Superior temporal gyrus (tissue), 1 donor: ENCODE results near the gene ORAI2.
"Not testable (repeated sequence)": the region's sequence is repeated elsewhere in the genome, so short reads cannot be mapped to it uniquely, and the experiment has no call there.

Source experiments
- DNase-seq: peaks from one replicate; pipeline ENCODE4 v3.0.0-alpha.2; 2016; ENCODE audit errors: extremely low spot score

The ORAI2 gene

DNA sequence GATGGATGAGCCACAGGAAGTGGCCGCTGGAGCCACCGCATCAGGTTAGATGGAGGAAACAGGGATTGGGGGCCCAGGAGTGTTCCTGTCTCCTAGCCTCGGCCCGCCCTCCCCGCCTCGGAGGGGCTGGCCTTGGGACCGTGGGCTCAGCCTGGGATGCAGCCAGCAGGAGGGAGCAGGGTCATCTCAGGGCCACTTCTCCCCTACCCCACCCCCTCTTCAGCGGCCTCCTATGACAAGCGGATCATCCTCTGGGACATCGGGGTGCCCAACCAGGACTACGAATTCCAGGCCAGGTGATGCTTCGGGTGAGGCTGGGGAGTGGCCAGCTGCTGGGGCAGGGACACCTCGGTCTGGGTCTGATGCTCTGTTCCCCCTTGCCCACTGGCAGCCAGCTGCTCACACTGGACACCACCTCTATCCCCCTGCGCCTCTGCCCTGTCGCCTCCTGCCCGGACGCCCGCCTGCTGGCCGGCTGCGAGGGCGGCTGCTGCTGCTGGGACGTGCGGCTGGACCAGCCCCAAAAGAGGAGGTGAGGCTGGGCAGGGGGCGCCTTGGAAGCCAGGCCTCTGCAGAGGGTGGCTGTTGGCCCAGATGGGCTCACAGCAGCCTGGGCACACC lies 36.1 kb downstream of the ORAI2 start:
- no peak for DNase-seq

DNA sequence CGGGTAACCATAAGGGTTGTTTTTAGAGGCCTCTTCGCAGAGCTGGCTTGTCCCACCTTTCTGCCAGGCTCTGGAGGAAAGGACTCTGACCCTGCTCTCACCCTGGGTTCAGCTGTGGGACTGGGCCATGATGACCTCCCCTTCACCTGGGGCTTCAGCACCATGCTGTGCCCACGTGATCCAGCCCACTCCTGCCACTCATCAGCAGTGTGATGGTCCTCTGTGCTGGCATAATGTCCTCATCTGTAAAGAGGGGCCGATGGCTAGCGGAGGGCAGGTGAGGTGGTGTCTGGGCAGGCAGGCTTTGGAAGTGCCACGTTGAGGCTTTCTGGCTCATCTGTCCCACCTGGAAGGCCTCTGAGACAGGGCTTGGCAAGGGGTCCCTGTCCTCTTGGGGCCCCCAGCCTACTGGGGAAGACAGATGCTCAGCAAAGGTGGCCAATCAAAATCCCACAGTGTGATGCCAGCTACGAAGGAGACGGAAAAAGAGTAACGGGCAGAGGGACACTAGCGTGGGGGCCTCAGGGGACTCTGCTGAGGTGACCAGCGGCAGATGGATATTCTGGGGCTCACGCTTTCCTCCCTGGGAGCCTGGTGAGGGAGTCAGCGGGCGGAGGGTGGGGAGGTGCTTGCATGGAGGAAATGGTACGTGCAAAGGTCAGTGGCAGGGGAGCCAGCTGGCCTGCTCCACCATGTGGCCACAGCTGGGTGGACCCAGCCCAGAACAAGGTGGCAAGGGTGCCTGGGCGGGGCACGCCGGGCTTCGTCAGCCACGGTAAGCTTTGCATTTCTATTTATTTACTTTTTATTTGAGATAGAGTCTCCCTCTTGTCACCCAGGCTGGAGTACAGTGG lies 36.8 kb downstream of the ORAI2 start:
- DNase-seq: no peak

DNA sequence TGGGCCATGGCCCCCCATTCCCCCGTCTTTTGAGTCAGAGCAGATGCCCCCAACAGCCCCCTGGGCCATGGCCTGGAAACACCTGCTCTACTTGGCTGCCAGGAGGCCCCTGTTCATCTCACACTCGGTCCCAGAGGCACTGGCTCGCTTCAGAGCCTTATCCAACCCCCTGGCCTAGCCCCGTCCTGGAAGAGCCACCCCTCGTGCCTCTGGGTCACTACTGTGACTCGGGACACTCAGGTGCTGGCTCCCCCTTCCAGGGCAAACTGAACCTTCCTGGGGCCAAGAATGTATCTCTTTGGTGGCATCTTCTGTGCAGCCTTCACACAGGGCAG lies 38.4 kb downstream of the ORAI2 start:
- DNase-seq: no peak

DNA sequence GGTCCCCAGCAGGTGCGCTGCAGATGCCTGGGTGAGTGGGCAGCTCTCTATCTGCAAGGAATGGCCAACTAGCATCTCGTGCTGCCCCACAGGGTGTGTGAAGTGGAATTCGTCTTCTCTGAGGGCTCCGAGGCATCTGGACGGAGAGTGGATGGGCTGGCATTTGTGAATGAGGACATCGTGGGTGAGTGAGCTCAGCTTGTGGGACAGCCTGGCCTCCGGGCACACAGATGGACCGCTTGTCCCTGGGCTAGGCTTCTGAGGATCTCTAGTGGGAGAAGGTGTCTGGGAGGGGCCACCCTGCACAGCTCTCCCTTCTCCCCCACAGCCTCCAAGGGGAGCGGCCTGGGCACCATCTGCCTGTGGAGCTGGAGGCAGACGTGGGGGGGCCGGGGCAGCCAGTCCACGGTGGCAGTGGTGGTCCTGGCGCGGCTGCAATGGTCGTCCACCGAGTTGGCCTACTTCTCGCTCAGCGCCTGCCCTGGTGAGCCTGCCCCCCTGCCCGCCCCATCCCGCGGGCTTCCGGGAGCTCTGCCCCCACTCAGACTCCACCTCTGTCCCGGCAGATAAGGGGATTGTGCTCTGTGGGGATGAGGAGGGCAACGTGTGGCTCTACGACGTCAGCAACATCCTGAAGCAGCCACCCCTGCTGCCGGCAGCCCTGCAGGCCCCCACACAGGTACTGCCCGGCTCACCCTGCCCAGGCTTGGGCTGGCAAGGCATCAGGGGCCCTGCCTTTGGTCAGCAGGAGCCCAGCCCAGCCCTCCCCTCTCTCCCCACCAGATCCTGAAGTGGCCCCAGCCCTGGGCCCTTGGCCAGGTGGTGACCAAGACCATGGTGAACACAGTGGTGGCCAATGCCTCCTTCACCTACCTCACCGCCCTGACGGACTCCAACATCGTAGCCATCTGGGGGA lies 39.0 kb downstream of the ORAI2 start:
- no peak for DNase-seq

DNA sequence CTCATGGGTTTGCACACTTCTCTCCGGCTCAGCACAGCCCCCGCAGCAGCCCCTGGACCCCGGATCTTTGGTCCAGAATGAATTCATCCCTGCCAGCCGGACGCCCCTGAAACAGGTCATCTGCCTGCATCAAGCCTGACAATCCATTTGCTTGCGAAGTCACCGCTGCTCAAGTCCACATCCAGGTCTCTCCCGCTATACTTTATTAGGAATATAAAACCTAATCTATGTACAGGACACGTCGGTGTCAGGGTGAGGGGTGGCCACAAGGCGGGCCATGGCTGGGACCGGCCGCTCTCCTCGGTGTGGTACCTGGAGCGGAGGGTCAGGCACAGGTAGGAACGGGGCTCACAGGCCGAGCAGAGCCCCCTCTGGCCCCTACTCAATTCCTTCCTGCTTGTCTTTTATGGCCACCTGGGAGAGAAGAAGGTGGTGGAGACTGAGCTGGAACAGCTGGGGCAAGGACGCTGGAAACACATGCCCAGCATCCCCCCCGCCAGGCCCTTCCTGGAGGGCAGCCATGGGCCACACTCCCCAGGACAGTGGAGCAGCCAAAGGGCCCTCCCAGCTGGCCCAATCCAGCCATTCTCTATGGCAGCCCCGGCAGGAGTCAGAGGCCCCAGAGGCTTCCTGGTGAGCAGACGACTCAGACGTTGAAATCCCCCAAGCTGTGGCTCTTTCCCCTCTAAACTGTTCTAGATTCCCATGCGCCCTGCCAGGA lies 40.1 kb downstream of the ORAI2 start:
- DNase-seq: no peak

DNA sequence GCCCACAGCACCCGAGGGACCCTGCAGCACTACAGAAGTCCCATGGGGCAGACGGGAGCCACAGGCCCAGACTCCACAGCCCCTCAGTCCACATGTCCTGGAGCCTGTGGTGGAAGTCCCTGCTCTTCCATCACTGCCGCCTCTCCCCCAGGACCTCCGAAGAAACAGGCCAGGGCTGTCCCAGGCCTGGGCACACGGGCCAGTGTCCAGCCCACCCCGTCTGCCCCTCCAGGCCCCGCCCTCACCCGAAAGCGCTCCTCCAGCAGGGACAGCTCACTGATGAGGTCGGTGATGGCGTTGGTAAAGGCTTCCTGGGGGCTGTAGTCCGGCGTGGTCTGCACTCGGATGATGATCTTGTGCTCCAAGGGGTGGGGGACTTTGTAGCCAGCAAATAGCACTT lies 40.7 kb downstream of the ORAI2 start:
- DNase-seq: not testable (repeated sequence)

DNA sequence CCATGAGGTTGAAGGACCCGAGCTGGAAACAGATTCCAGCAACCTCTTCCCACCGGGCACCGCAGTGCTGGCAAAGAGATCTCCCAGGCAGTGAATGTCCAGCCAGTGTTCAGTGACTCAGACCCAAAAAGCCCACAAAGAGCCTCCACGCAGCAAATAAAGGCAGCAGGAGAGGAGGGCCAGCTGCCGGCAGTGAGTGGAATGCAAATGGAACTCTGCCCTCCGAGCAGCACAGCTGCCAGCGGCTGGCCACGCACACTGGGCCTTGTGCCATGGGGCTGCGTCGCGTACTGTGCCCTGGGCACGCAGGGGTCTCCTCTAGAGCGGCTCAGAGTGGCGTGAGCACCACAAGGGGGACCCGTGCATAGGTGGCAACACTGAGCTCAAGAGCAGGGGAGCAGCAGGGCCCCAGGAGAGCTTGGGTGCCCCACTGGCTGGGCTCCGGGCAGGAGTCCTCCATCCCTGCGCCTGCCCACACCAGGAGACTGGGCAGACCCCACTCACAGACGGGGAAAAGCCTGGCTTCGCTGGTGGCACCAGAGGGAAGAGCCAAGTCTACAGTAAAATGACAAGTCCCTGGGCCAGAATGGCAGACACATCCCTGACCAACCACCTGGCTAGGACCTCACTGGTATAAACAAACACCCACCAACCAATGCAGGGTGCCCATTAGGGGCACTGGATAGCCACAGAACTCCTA lies 41.5 kb downstream of the ORAI2 start:
- not testable (repeated sequence) for DNase-seq

DNA sequence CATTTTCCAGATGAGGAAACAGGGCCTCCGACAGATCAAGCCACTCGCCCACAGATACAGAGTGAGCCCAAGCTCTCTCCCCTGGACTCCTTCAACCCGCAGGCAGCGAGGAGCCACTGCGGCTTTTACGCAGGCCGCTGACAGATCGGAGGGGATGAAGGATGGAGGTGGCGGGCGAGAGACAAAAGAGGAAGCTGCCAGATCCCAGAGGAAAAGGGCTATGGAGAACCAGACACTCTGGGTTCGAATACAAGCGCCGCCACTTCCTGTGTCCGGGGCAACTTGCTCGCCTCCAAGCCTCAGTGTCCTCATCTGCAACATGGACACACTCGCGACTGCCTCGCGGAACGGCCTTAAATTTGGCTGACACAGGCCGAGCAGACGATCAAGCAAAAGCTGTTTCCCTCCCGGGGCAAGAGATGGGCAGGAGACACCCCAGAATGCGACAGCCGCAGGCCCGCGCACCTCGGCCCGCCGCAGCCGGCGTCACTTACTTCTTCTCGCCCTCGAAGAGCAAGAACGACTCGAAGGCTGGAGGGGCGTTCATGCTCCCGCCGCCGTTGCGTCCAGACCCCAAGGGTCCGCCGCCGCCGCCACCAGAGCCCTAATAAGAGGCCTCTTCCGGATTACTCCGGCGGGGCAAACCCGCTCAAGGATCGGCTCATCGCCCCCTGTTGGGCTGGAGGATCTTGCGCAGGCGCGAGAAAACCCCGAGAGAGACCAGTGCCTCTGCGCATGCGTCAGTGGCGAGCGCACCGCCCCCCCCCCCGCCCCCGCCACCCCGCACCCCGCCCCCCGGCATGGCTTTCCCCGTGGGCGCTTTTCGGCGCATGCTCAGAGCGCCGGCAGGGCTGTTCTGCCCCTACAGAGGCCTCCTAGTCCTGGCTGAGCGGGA lies 45.2 kb downstream of the ORAI2 start, which contains the start of gene POLR2J:
Gene POLR2J, minus strand, starts transcription at position 609 of the 895 bp plus-strand sequence. Its CDS starts 62 bp downstream, at position 547.
- not testable (repeated sequence) for DNase-seq

DNA sequence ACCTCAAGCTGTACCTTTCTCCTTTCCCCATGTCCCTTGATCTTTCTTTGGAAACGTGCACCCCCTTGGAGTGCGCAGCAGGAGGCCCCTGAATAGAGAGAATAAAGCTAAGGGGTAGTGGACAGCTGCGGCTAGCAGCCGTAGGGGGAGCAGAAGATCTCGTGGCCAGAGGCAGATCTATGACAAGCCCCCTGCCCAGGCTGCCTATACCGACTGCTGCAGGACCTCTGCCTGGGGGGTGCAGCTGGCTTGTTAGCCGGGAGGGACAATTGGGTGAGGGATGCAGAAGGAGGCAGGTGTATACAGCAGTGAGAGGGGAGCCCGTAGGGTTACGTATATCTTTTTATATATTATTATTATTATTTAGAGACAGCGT lies 45.8 kb downstream of the ORAI2 start:
- not testable (repeated sequence) for DNase-seq

DNA sequence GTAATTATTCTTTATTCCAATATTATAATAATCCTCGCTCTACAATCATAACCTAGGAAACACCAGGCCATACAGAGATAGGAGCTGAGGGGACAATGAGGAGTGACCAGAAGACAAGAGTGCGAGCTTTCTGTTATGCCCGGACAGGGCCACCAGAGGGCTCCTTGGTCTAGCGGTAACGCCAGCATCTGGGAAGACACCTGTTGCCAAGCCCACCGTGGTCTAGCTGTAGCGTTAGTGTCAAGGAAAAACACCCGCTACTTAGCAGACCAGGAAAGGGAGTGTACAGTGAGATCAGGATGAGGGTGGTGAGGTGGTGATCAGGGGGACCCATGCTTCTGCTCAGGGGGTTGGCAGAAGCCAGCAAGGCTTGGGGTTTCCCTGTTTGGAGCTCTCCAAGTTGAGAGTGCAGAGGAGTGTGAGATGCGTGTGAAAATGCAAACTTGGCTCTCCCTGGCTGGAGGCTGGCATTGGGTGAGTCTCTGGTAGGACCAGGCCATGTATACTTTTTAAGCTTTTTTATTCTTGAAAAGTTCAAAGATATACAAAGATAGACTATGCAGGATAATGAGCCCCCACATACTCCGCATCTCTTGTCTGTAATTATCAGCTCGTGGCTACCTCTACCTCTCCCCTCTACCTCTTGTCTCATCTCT lies 46.7 kb downstream of the ORAI2 start:
- not testable (repeated sequence) for DNase-seq

DNA sequence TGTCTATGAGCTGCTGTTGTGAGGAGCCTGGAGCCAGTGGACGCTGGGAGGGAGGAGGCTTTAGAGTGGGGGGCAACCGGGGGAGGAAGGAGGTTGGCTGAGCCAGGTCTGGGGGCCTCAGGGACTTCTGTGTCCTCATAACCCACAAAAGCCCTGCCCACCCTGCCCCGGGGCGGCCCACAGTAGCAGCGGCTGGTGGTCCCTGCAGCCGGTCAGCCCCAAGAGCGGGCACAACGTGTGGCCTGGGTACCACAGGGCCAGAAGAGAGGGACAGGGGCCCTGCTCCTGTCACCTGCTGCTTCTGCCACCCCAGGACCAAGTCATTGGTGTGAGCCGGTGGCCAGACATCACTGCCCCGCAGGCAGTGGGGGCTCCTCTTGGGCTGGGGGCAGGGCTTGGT lies 48.6 kb downstream of the ORAI2 start:
- not testable (repeated sequence) for DNase-seq

DNA sequence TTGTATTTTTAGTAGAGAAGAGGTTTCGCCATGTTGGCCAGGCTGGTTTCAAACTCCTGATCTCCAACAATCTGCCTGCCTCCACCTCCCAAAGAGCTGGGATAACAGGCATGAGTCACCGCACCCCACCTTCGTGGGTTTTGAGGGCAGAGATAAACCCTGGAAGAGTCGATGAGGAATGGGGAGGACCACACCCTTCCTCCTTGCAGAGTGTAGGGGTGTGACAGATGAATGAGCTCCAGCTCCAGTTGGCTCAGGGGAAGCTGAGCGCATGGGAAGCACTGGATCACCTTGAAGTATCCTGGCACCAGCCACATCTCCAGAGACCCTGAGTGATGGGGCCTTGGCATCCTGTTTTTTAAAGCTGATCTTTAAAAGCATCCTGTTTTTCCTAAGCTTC lies 50.9 kb downstream of the ORAI2 start:
- DNase-seq: not testable (repeated sequence)

DNA sequence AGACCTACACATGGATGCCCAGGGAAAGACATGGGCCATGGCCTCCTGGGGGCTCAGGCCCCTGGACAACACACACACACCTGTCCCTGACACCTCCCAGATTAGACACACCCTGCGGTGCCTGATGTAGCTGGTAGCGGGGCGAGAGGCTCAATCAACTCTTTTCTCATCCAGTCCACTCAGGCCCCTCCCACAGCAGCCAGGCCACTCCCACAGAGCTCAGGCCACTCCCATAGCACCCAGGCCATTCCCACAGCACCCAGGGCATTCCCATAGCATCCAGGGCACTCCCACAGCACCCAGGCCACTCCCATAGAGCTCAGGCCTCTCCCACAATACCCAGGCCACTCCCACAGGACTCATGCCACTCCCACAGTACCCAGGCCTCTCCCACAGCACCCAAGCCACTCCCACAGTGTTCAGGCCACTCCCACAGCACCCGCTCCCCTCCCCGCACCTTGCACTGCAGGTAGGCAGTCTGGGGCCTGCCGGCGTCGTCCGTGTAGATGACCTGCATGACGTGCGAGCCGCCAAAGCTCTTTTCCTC lies 57.2 kb downstream of the ORAI2 start:
- DNase-seq: not testable (repeated sequence)

DNA sequence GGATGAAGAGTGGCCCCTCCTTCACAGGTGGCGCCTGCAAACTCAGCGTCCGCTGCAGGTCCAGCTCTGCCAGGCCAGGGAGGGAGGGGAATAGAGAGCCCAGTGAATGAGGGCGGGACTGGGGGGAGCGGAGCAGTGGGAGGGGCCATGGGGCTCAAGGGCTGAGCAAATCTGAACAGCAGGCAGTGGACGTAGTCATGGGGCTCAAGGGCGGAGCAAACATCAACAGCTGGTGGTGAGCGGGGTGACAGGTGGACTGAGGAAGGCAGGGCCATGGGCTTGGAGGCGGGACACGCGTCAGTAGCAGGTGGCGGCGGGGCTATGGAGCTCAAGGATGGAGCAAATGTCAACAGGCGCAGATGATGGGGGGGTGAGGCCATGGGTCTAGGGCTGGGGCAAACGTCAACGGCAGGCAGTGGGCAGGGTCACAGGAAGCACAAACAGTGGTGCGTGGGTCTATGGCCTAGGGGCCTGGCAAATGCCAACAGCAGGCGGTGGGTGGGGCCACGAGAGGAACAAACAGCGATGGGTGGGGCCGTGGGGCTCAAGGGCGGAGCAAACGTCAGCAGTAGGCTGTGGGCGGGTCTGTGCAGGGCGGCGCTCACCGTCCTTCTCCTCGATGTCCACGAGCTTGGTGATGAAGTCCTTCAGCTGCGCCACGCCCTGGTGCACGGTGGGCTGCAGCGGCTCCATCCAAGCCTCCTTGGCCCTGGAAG lies 60.0 kb downstream of the ORAI2 start:
- not testable (repeated sequence) for DNase-seq

DNA sequence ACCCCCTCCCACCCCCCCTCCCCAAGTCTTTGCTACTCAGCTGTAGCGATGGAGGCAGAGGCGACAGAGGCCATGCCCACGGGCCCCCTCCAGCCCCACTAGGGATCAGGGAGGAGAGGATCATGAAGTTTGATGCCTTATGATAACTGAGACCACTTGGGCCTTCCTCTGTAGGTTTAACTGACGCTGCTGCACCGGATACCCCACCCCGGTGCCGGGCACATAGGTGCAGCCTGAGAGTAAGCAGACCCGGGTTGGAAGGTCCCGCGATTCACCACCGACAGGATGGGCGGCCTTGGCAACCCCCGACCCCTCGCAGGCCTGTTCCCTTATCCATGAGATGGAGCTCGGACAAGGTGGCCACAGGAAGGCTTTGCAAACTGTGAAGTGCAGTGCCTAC lies 60.7 kb downstream of the ORAI2 start:
- DNase-seq: not testable (repeated sequence)

DNA sequence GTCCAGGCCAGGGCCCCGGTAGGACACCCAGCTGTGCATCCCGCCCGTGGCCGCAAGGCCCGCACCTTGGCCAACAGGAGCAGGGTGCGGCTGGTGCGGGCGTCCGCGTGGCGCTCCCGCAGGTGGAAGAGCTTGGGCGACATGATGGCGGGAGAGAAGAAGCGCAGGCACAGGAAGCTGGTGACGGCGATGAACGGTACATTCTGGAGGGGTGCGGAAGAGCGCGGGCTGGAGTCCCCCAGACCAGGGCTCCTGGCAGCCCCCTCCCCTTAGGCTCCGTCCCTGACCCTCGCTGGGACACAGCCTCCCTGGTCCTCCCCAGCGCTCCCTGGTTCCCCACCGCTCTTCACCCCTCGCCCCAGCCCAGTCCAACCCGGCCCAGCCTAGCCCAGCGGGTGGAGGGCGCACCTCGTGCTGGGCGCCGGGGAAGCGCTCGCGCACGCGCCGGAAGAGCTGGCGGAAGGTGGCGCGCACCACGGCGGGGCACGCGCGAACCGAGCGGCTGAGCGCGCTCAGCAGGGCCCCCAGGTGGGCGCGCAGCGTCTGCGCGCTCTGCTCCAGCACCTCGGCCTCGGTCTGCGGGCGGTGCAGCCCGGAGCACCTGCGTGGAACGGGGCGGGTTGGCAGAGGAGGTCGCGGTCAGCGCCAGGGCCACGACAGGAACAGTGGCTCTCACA lies 61.2 kb downstream of the ORAI2 start:
- not testable (repeated sequence) for DNase-seq

DNA sequence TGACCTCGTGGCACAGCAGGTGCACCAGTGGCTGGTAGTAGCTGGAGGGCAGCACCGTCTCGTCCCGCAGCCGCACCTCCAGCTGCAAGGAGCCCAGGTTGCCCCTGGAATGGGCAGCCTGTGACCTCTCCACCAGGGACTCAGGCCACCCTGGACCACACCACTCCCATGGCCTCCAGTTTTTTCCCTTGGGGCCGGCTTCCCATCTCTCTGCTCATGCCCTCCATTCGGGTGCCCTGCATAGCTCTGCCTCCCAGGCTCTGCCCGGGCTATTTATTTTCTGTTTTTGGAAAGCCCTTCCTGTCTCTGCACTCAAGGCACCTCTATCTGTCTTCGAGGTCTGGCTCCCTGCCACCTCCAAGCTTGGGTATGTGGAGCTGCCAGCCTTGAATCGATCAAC lies 63.5 kb downstream of the ORAI2 start:
- not testable (repeated sequence) for DNase-seq

DNA sequence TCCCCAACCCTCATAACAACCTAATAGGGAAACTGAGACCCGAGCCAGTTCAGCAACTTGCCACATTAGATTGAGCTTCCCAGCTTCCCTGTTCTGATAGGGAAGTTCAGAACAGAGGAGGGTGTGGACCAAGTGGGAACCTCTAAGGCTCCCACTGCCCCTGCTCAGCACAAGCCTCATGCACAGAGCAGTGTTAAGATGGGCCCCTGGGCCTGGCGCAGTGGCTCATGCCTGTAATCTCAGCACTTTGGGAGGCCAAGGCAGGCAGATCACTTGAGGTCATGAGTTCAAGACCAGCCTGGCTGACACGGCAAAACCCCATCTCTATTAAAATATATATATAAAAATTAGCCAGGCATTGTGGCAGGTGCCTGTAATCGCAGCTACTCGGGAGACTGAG lies 63.9 kb downstream of the ORAI2 start:
- DNase-seq: not testable (repeated sequence)
